Measurements from ENCODE around the gene MRPL46.
A peak's percentile ranks its signal among the peaks of the same experiment; 100 is the strongest.

The MRPL46 gene

GRCh38 chr15:88491158-88491557, 24.0 kb upstream of the MRPL46 start:
- TF ChIP-seq CTCF (conservative IDR thresholded peaks at IDR 0.05; ENCODE audit: low read length) (no peak), EZH2phosphoT487 (IDR thresholded peaks at IDR 0.05; ENCODE audit: borderline replicate concordance) (no peak)
- Histone ChIP-seq H3K27me3 (ENCODE audit: insufficient read depth, low read length, poor library complexity, severe bottlenecking) (no peaks in the 10 kb centered on the region), H3K9ac (ENCODE audit: low read depth, low read length, poor library complexity, severe bottlenecking) (no peak overlapping the region), H3K9me3 (ENCODE audit: insufficient read depth, low read depth, low read length) (no peaks in the 10 kb centered on the region), H3K4me3 (ENCODE audit: low read length, poor library complexity, severe bottlenecking) (no peak overlapping the region), H3K4me1 (ENCODE audit: insufficient read depth, low read length, poor library complexity, severe bottlenecking) (no peaks in the 10 kb centered on the region), H3F3A (ENCODE audit: low read depth) (no peaks in the 10 kb centered on the region), H2AFZ (ENCODE audit: low read length) (no peak overlapping the region), H3K36me3 (ENCODE audit: insufficient read depth, low read length) (no peaks in the 10 kb centered on the region), H3K4me2 (ENCODE audit: low read depth, low read length, poor library complexity, severe bottlenecking) (no peak overlapping the region), H3K79me2 (ENCODE audit: insufficient read depth, low read length) (no peaks in the 10 kb centered on the region), H4K20me1 (ENCODE audit: insufficient read depth, low read length, poor library complexity, severe bottlenecking) (no peaks in the 10 kb centered on the region), H3K9me2 (replicated peaks; ENCODE audit: low read depth, low read length) (no peaks in the 10 kb centered on the region)

- Histone ChIP-seq H3K4me3 (ENCODE audit: low read length, poor library complexity, severe bottlenecking) (no peak overlapping the region), H3K27me3 (ENCODE audit: insufficient read depth, low read length, poor library complexity, severe bottlenecking) (no peaks in the 10 kb centered on the region), H3K36me3 (ENCODE audit: insufficient read depth, low read length) (no peaks in the 10 kb centered on the region), H4K20me1 (ENCODE audit: insufficient read depth, low read length, poor library complexity, severe bottlenecking) (no peaks in the 10 kb centered on the region), H3K79me2 (ENCODE audit: insufficient read depth, low read length) (no peaks in the 10 kb centered on the region), H3K4me2 (ENCODE audit: low read depth, low read length, poor library complexity, severe bottlenecking) (no peak overlapping the region), H2AFZ (ENCODE audit: low read length) (no peak overlapping the region), H3K9me3 (ENCODE audit: insufficient read depth, low read depth, low read length) (no peaks in the 10 kb centered on the region), H3K9me2 (replicated peaks; ENCODE audit: low read depth, low read length) (no peaks in the 10 kb centered on the region), H3K4me1 (ENCODE audit: insufficient read depth, low read length, poor library complexity, severe bottlenecking) (no peaks in the 10 kb centered on the region), H3K9ac (ENCODE audit: low read depth, low read length, poor library complexity, severe bottlenecking) (no peak overlapping the region), H3F3A (ENCODE audit: low read depth) (no peaks in the 10 kb centered on the region)
- no peak for TF ChIP-seq EZH2phosphoT487 (IDR thresholded peaks at IDR 0.05; ENCODE audit: borderline replicate concordance)
- TF ChIP-seq CTCF (conservative IDR thresholded peaks at IDR 0.05; ENCODE audit: low read length), result no peak
These were observed 22.8 kb upstream of the MRPL46 start for GRCh38 chr15:88490036-88490435.

GRCh38 chr15:88489321-88489720, 22.1 kb upstream of the MRPL46 start:
- H3K9ac ChIP-seq (ENCODE audit: low read depth, low read length, poor library complexity, severe bottlenecking), result no peak overlapping the region
- no peaks in the 10 kb centered on the region for H3K36me3 ChIP-seq (ENCODE audit: insufficient read depth, low read length)
- no peaks in the 10 kb centered on the region for H4K20me1 ChIP-seq (ENCODE audit: insufficient read depth, low read length, poor library complexity, severe bottlenecking)
- H3K4me2 ChIP-seq (ENCODE audit: low read depth, low read length, poor library complexity, severe bottlenecking), result no peak overlapping the region
- no peak overlapping the region for H3K4me3 ChIP-seq (ENCODE audit: low read length, poor library complexity, severe bottlenecking)
- H3K27me3 ChIP-seq (ENCODE audit: insufficient read depth, low read length, poor library complexity, severe bottlenecking), result no peaks in the 10 kb centered on the region
- no peaks in the 10 kb centered on the region for H3K79me2 ChIP-seq (ENCODE audit: insufficient read depth, low read length)
- no peak overlapping the region for H2AFZ ChIP-seq (ENCODE audit: low read length)
- no peaks in the 10 kb centered on the region for H3F3A ChIP-seq (ENCODE audit: low read depth)
- TF ChIP-seq EZH2phosphoT487 (IDR thresholded peaks at IDR 0.05; ENCODE audit: borderline replicate concordance) (no peak), CTCF (conservative IDR thresholded peaks at IDR 0.05; ENCODE audit: low read length) (peak; percentile 22; the same call in 1 of the 2 replicates)
- H3K9me2 ChIP-seq (replicated peaks; ENCODE audit: low read depth, low read length), result no peaks in the 10 kb centered on the region
- H3K9me3 ChIP-seq (ENCODE audit: insufficient read depth, low read depth, low read length), result no peaks in the 10 kb centered on the region
- no peaks in the 10 kb centered on the region for H3K4me1 ChIP-seq (ENCODE audit: insufficient read depth, low read length, poor library complexity, severe bottlenecking)

Measured in Loucy (cell line).